ENCODE data around the gene SMYD3.

DNA sequence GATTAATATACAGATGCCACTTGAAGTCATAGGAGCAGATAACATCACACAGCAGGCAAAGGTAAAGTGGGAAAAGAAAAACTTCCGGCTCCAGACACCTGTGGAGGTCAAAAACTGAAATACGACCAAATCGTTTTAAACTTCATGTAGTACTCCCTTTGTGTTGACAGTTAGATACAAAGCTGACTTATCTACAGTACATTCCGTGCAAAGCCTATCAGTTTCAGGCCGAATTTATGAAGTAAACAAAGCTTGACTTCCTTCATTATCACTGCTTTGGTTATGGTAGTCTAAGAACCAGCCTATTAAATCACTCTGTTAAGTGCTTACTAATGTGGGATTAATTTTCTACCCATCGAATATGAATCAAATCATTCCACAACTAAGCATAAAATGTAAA, 156.3 kb downstream of the SMYD3 start:
- no peak for TF ChIP-seq POLR2A (IDR thresholded peaks at IDR 0.05)
- TF ChIP-seq, protein P1, sequence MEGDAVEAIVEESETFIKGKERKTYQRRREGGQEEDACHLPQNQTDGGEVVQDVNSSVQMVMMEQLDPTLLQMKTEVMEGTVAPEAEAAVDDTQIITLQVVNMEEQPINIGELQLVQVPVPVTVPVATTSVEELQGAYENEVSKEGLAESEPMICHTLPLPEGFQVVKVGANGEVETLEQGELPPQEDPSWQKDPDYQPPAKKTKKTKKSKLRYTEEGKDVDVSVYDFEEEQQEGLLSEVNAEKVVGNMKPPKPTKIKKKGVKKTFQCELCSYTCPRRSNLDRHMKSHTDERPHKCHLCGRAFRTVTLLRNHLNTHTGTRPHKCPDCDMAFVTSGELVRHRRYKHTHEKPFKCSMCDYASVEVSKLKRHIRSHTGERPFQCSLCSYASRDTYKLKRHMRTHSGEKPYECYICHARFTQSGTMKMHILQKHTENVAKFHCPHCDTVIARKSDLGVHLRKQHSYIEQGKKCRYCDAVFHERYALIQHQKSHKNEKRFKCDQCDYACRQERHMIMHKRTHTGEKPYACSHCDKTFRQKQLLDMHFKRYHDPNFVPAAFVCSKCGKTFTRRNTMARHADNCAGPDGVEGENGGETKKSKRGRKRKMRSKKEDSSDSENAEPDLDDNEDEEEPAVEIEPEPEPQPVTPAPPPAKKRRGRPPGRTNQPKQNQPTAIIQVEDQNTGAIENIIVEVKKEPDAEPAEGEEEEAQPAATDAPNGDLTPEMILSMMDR (IDR thresholded peaks at IDR 0.05): no peak
- TF ChIP-seq POLR2AphosphoS5 (IDR thresholded peaks at IDR 0.05): no peak
